ENCODE data around the gene SYNGR3.
A peak's percentile ranks its signal among the peaks of the same experiment; 100 is the strongest.

SYNGR3 gene

DNA sequence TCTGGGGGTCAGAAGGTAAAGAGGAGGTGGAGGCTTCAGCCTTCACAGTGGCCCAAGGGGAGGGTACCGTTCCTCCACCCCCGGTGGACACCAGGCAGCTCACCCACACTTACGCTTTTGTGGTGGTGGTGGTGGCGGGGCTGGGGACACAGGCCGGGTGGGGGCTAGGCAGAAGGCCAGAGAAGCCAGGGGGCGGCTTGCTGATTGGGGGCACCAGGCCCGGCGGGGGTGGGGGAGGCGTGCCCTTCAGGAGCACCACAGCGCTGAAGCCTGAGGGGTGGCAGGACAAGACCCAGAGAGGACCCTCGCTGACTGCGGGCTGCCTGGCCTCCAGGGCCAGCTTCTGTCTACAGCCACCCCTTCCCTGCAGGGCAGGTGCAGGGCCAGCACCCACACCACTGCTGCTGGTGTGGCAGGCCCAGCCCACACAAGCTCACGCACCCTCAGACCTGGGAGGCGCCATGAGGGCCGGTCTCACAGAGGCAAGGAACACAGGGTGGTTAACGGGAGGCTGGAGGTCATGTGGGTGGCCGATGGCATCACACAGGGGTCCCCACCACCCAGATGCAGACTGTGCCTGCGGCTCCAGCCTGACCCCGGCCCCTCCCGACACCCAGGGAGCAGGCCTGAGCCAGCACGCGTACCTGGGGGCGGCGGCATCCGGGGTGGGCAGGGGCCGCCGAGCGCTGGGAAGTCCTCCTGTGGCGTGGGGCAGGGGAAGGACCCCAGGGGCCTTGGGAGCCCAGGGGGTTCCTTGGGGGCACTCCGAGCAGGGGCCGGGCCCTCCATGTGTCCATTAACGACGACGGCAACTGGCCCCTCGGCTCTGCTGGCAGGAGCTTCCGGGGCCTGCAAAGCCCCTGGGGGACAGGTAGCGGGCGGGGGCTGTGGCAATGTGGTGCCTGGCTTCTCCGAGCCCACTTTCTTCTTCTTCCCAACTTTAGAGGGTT lies 9.4 kb downstream of the SYNGR3 start:
- no peak overlapping the region for H3K27ac ChIP-seq (ENCODE audit: low read depth, low read length)
- no peak overlapping the region for H3K4me3 ChIP-seq (ENCODE audit: low read length)
- H3K4me1 ChIP-seq (ENCODE audit: insufficient read depth, low read length): peaks cover under 1% of the 10 kb centered on the region; the same call in 1 of the 2 replicates
- H3K9me3 ChIP-seq (ENCODE audit: insufficient read depth, low read depth, low read length): no peaks in the 10 kb centered on the region
- 96% methylated on average over 39 of the region's 39 CpGs for WGBS
- H3K27me3 ChIP-seq (ENCODE audit: insufficient read depth, low read length): no peaks in the 10 kb centered on the region
- peaks cover 66% of the 10 kb centered on the region for H3K36me3 ChIP-seq (ENCODE audit: insufficient read depth, low read length)
- H3K9ac ChIP-seq (ENCODE audit: low read depth, low read length): no peak overlapping the region

DNA sequence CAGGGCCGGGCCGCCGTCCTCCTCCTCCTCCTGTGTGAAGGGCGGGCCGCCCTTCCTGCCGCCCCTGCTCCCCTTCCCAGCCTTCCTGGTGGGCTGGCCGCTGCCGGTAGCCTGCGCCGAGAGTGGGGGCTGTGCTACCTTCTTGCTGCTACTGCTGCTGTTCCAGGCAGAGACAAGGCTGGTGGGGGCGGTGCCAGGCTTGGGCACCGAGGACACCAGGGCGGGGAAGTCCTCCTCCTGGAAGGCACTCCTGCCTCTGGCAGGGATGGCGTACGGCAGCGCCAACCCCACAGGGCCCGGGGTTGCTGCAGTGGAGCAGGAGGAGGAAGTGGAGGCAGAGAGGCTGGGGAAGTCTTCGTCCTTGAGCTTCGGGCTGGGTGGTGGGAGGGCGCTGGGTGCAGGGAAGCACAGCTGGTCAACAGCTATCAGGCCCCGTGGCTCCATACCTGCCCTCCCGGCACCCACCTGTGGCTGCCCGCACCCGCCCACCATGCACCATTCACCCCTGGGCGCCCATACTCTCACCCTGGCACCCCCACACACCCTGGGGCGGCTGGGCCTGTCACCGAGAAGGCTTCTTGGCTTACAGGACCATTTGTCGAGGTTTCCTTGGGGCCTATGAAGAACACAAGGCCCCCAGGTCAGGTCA lies 10.2 kb downstream of the SYNGR3 start:
- Histone ChIP-seq H3K36me3 (ENCODE audit: insufficient read depth, low read length) (peaks cover 66% of the 10 kb centered on the region), H3K4me1 (ENCODE audit: insufficient read depth, low read length) (peaks cover 5% of the 10 kb centered on the region; the same call in 1 of the 2 replicates), H3K4me3 (ENCODE audit: low read length) (no peak overlapping the region), H3K9ac (ENCODE audit: low read depth, low read length) (no peak overlapping the region), H3K9me3 (ENCODE audit: insufficient read depth, low read depth, low read length) (no peaks in the 10 kb centered on the region), H3K27ac (ENCODE audit: low read depth, low read length) (no peak overlapping the region), H3K27me3 (ENCODE audit: insufficient read depth, low read length) (no peaks in the 10 kb centered on the region)
- WGBS: 95% methylated on average over 28 of the region's 28 CpGs

- Histone ChIP-seq H3K27ac (ENCODE audit: low read depth, low read length) (no peak overlapping the region), H3K9ac (ENCODE audit: low read depth, low read length) (no peak overlapping the region), H3K4me1 (ENCODE audit: insufficient read depth, low read length) (peaks cover 5% of the 10 kb centered on the region; the same call in 1 of the 2 replicates), H3K36me3 (ENCODE audit: insufficient read depth, low read length) (peaks cover 66% of the 10 kb centered on the region), H3K4me3 (ENCODE audit: low read length) (no peak overlapping the region), H3K27me3 (ENCODE audit: insufficient read depth, low read length) (no peaks in the 10 kb centered on the region), H3K9me3 (ENCODE audit: insufficient read depth, low read depth, low read length) (no peaks in the 10 kb centered on the region)
- WGBS: 97% methylated on average over 19 of the region's 19 CpGs
Observed at GRCh38 chr16:2001035-2001434, 11.3 kb downstream of the SYNGR3 start.

- no peak overlapping the region for H3K4me3 ChIP-seq (ENCODE audit: low read length)
- peaks cover 5% of the 10 kb centered on the region; the same call in 1 of the 2 replicates for H3K4me1 ChIP-seq (ENCODE audit: insufficient read depth, low read length)
- WGBS: 97% methylated on average over 53 of the region's 53 CpGs
- peaks cover 66% of the 10 kb centered on the region for H3K36me3 ChIP-seq (ENCODE audit: insufficient read depth, low read length)
- no peaks in the 10 kb centered on the region for H3K9me3 ChIP-seq (ENCODE audit: insufficient read depth, low read depth, low read length)
- no peak overlapping the region for H3K27ac ChIP-seq (ENCODE audit: low read depth, low read length)
- H3K27me3 ChIP-seq (ENCODE audit: insufficient read depth, low read length): no peaks in the 10 kb centered on the region
- H3K9ac ChIP-seq (ENCODE audit: low read depth, low read length): no peak overlapping the region
Observed at GRCh38 chr16:2001456-2002355, 11.9 kb downstream of the SYNGR3 start.

DNA sequence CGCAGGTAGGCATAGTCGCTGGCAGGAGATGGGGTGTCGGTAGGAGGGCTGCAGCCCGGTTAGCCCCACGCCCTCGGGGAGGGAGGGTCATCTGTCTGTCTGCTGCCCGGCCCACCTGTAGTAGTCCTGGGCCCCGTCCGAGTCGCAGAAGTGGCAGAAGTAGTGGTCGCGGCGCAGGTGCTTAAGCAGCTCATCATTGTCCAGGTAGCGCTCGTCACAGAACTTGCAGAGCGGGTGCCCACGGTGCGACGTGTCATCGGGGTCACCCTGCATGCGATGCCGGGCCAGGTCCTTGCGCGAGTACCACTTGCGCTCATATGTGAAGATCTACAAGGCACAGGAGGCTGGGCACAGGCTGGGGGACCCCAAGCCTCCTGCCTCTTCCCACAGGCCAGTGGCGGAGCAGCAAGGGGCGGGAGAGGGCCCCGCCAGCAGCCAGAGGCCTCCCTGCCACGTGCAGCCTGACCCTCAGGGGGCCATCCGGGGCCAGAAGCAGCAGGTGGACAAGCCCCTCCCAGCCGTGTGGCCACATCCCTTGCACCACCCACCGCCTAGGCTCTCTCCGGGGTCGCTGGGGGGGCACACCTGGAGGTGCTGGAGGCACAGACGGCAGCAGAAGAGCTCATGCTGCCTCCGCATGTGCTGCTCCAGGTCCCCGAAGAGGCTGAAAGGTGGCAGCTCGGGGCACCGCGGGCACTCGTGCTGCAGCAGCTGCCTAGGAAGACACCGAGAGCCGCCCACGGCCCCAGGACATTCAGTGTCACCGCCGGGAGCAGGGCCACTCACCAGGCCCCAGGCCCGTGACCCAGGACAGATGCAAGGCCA lies 12.8 kb downstream of the SYNGR3 start:
- Histone ChIP-seq H3K27ac (ENCODE audit: low read depth, low read length) (no peak overlapping the region), H3K27me3 (ENCODE audit: insufficient read depth, low read length) (no peaks in the 10 kb centered on the region), H3K9me3 (ENCODE audit: insufficient read depth, low read depth, low read length) (no peaks in the 10 kb centered on the region), H3K4me1 (ENCODE audit: insufficient read depth, low read length) (peaks cover 5% of the 10 kb centered on the region; the same call in 1 of the 2 replicates), H3K9ac (ENCODE audit: low read depth, low read length) (no peak overlapping the region), H3K4me3 (ENCODE audit: low read length) (no peak overlapping the region), H3K36me3 (ENCODE audit: insufficient read depth, low read length) (peaks cover 60% of the 10 kb centered on the region)
- 96% methylated on average over 47 of the region's 47 CpGs for WGBS

- Histone ChIP-seq H3K9me3 (ENCODE audit: insufficient read depth, low read depth, low read length) (no peaks in the 10 kb centered on the region), H3K36me3 (ENCODE audit: insufficient read depth, low read length) (peaks cover 57% of the 10 kb centered on the region), H3K27me3 (ENCODE audit: insufficient read depth, low read length) (no peaks in the 10 kb centered on the region), H3K27ac (ENCODE audit: low read depth, low read length) (no peak overlapping the region), H3K4me1 (ENCODE audit: insufficient read depth, low read length) (peaks cover 10% of the 10 kb centered on the region; the same call in 1 of the 2 replicates), H3K4me3 (ENCODE audit: low read length) (no peak overlapping the region), H3K9ac (ENCODE audit: low read depth, low read length) (no peak overlapping the region)
- WGBS: 92% methylated on average over 8 of the region's 8 CpGs
Observed at GRCh38 chr16:2003231-2003826, 13.6 kb downstream of the SYNGR3 start.

GRCh38 chr16:2003827-2004641 lies 14.3 kb downstream of the SYNGR3 start:
- H3K9ac ChIP-seq (ENCODE audit: low read depth, low read length): peak overlapping the region; percentile 56
- no peaks in the 10 kb centered on the region for H3K27me3 ChIP-seq (ENCODE audit: insufficient read depth, low read length)
- peak overlapping the region; percentile 74; the same call in 1 of the 2 replicates for H3K27ac ChIP-seq (ENCODE audit: low read depth, low read length)
- peak overlapping the region; percentile 34 for H3K4me3 ChIP-seq (ENCODE audit: low read length)
- 33% methylated on average over 36 of the region's 36 CpGs for whole genome bisulfite sequencing
- no peaks in the 10 kb centered on the region for H3K9me3 ChIP-seq (ENCODE audit: insufficient read depth, low read depth, low read length)
- peaks cover 52% of the 10 kb centered on the region for H3K36me3 ChIP-seq (ENCODE audit: insufficient read depth, low read length)
- H3K4me1 ChIP-seq (ENCODE audit: insufficient read depth, low read length): peaks cover 14% of the 10 kb centered on the region; the same call in 1 of the 2 replicates

GRCh38 chr16:2004795-2005517 lies 15.2 kb downstream of the SYNGR3 start:
- H3K9me3 ChIP-seq (ENCODE audit: insufficient read depth, low read depth, low read length): no peaks in the 10 kb centered on the region
- H3K27ac ChIP-seq (ENCODE audit: low read depth, low read length): peak overlapping the region; percentile 74; the same call in 1 of the 2 replicates
- H3K4me1 ChIP-seq (ENCODE audit: insufficient read depth, low read length): peaks cover 14% of the 10 kb centered on the region; the same call in 1 of the 2 replicates
- 90% methylated on average over 34 of the region's 34 CpGs for WGBS
- H3K9ac ChIP-seq (ENCODE audit: low read depth, low read length): no peak overlapping the region
- H3K4me3 ChIP-seq (ENCODE audit: low read length): no peak overlapping the region
- H3K36me3 ChIP-seq (ENCODE audit: insufficient read depth, low read length): peaks cover 43% of the 10 kb centered on the region
- no peaks in the 10 kb centered on the region for H3K27me3 ChIP-seq (ENCODE audit: insufficient read depth, low read length)

DNA sequence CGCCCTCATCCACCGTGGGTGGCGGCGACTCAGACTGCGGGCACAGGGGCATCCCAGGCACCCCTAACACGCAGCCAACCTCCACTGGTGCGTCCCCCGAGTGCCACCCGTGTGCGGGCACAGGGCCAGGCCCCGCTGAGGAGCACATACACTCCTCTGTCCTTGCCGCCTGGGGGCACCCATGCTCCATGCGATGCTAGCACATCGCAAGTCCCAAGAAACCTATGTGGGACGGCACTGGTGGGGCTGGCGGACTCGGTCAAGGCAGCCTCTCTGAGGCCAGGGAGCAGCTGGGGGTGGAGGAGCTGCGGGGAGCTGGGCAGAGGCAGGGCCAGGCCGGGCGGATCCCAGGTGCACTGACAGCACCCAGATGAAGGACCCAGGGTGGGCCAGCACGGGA lies 15.9 kb downstream of the SYNGR3 start:
- H3K9me3 ChIP-seq (ENCODE audit: insufficient read depth, low read depth, low read length): no peaks in the 10 kb centered on the region
- 92% methylated on average over 21 of the region's 21 CpGs for WGBS
- H3K4me1 ChIP-seq (ENCODE audit: insufficient read depth, low read length): peaks cover 19% of the 10 kb centered on the region; the same call in 1 of the 2 replicates
- no peak overlapping the region for H3K9ac ChIP-seq (ENCODE audit: low read depth, low read length)
- H3K4me3 ChIP-seq (ENCODE audit: low read length): no peak overlapping the region
- H3K27ac ChIP-seq (ENCODE audit: low read depth, low read length): no peak overlapping the region
- no peaks in the 10 kb centered on the region for H3K27me3 ChIP-seq (ENCODE audit: insufficient read depth, low read length)
- H3K36me3 ChIP-seq (ENCODE audit: insufficient read depth, low read length): peaks cover 37% of the 10 kb centered on the region

Measured in HUES64 (cell line).